Measurements from ENCODE around the gene CMIP.

DNA sequence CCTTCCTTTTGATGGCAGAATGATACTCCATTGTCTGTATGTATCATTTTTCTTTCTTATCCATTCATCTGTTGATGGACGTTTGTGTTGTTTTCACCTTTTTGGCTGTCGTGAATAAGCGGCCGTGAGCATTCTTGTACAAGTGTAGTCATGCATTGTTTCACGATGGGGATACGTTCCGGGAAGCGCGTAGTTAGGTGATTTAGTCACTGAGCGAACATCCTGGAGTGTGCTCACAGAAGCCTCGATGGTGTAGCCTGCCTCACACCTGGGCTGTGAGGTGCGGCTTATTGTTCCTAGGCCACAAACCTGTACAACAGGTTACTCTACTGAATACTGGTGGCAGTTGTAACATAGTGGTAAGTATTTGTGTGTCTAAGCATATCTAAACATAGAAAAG lies 136.5 kb downstream of the CMIP start:
- no peak for TF ChIP-seq FOXK2 (IDR thresholded peaks at IDR 0.05)
- TF ChIP-seq L3MBTL2 (conservative IDR thresholded peaks at IDR 0.05) = no peak
- no peak for TF ChIP-seq LEF1 (IDR thresholded peaks at IDR 0.05; ENCODE audit: borderline replicate concordance)
- TF ChIP-seq SP1 (IDR thresholded peaks at IDR 0.05) = no peak
- no peak for TF ChIP-seq SUZ12 (IDR thresholded peaks at IDR 0.05)
- no peak for TF ChIP-seq ZNF384 (IDR thresholded peaks at IDR 0.05)
- TF ChIP-seq BHLHE40 (IDR thresholded peaks at IDR 0.05; ENCODE audit: borderline replicate concordance) = no peak
- no peak for TF ChIP-seq NFRKB (IDR thresholded peaks at IDR 0.05)
- TF ChIP-seq TARDBP (IDR thresholded peaks at IDR 0.05) = no peak
- no peak for TF ChIP-seq ARNT (IDR thresholded peaks at IDR 0.05)
- TF ChIP-seq CTBP1 (IDR thresholded peaks at IDR 0.05; ENCODE audit: borderline replicate concordance) = no peak
- TF ChIP-seq FOXA1 (IDR thresholded peaks at IDR 0.05) = no peak
